A673 (cell line): ENCODE data around the gene CCDC61. TPM values are rescaled to one million over a fixed set of nuclear protein-coding genes. Genes with fewer than 3 reads are reported as not detected.

ENCODE experiments used
- BruUV-seq: library from RNA; stranded (reverse); fragments of 400-500 nt; replicated peaks from 2 replicates; lab custom pipeline; 2021; lab: Mats Ljungman, UMichigan
- CTCF ChIA-PET: fragments of 300-600 bp; sonication (Branson Sonifier 250); formaldehyde crosslinking; loops from one replicate; lab custom pipeline; 2022; ENCODE audit warnings: antibody characterized with exemption; lab: Charles Lee
- POLR2A ChIA-PET: fragments of 300-600 bp; sonication (Branson Sonifier 250); formaldehyde crosslinking; loops from one replicate; lab custom pipeline; 2022; ENCODE audit warnings: antibody characterized with exemption; ENCODE audit not compliant: low non-redundant PET; lab: Charles Lee
- DNase-seq: peaks from one replicate; pipeline ENCODE4 v3.0.0-alpha.2; 2015; ENCODE audit warnings: low spot score
- H3K27ac ChIP-seq: fragments of 200-600 bp; sonication (generic); 2 replicates; pipeline ENCODE4 v1.5.1; 2016; ENCODE audit warnings: mixed run types, low read depth, mild to moderate bottlenecking, mixed read lengths, antibody characterized with exemption, low read length; ENCODE audit not compliant: poor library complexity, severe bottlenecking
- H3K27me3 ChIP-seq: fragments of 200-600 bp; sonication (generic); replicated peaks from 2 replicates; pipeline ENCODE4 v1.6.1; 2017; ENCODE audit warnings: mixed run types, low read depth, mild to moderate bottlenecking, mixed read lengths, antibody characterized with exemption, low read length; ENCODE audit not compliant: insufficient read depth, poor library complexity
- H3K36me3 ChIP-seq: fragments of 200-600 bp; sonication (generic); 2 replicates; pipeline ENCODE4 v1.6.1; 2016; ENCODE audit warnings: mixed run types, mild to moderate bottlenecking, mixed read lengths, antibody characterized with exemption, low read length; ENCODE audit not compliant: insufficient read depth, poor library complexity, severe bottlenecking
- H3K4me1 ChIP-seq: fragments of 200-600 bp; sonication (generic); 2 replicates; pipeline ENCODE4 v1.6.1; 2017; ENCODE audit warnings: mixed run types, mild to moderate bottlenecking, mixed read lengths, antibody characterized with exemption, low read length; ENCODE audit not compliant: insufficient read depth, poor library complexity, severe bottlenecking
- H3K4me3 ChIP-seq: fragments of 200-600 bp; sonication (generic); 2 replicates; pipeline ENCODE4 v1.5.1; 2016; ENCODE audit warnings: low read depth, mixed run types, mild to moderate bottlenecking, mixed read lengths, low read length; ENCODE audit not compliant: poor library complexity, severe bottlenecking
- H3K9me3 ChIP-seq: fragments of 200-600 bp; sonication (generic); 2 replicates; pipeline ENCODE4 v1.6.1; 2016; ENCODE audit warnings: mixed run types, low read depth, mild to moderate bottlenecking, mixed read lengths, antibody characterized with exemption, low read length; ENCODE audit not compliant: poor library complexity, severe bottlenecking
- CTCF ChIP-seq: fragments of 300-800, 200-600 bp; sonication (generic); conservative IDR thresholded peaks from 2 replicates; pipeline ENCODE4 v1.5.1; 2017; ENCODE audit warnings: low read depth, mild to moderate bottlenecking, antibody characterized with exemption, low read length, moderate library complexity, mixed read lengths
- EZH2 ChIP-seq: fragments of 200-600 bp; sonication (generic); IDR thresholded peaks from 2 replicates; pipeline ENCODE4 v1.6.1; 2017; ENCODE audit warnings: borderline replicate concordance, low read depth, mild to moderate bottlenecking, mixed read lengths, antibody characterized with exemption, low read length; ENCODE audit not compliant: poor library complexity, severe bottlenecking
- intact Hi-C: fragments of 100-400 bp; cut with micrococcal nuclease; formaldehyde crosslinking; loops from one replicate; pipeline ENCODE4 v1.10.0; 2022; ENCODE audit not compliant: unreplicated experiment
- total RNA-seq: library from RNA; stranded (reverse); gene quantifications from 2 replicates; pipeline ENCODE4 v1.2.3, GENCODE V29; 2021

CCDC61 gene
- total RNA-seq, 1 experiment from 2014 or later = 16.5 TPM

- POLR2A ChIA-PET = no interaction called here
- Histone ChIP-seq H3K9me3 (no peaks in the 10 kb centered on the region), H3K36me3 (no peaks in the 10 kb centered on the region), H3K4me1 (peaks cover 8% of the 10 kb centered on the region), H3K27me3 (no peaks in the 10 kb centered on the region), H3K4me3 (no peak overlapping the region), H3K27ac (no peak overlapping the region)
- intact Hi-C loops = no loop called here
- no TSS peak for BruUV-seq
- CTCF ChIA-PET = no interaction called here
- no peak for DNase-seq
- TF ChIP-seq CTCF = no peak
- no peak for TF ChIP-seq EZH2
Measured at GRCh38 chr19:46002678-46003275, 7.5 kb downstream of the CCDC61 start.

DNA sequence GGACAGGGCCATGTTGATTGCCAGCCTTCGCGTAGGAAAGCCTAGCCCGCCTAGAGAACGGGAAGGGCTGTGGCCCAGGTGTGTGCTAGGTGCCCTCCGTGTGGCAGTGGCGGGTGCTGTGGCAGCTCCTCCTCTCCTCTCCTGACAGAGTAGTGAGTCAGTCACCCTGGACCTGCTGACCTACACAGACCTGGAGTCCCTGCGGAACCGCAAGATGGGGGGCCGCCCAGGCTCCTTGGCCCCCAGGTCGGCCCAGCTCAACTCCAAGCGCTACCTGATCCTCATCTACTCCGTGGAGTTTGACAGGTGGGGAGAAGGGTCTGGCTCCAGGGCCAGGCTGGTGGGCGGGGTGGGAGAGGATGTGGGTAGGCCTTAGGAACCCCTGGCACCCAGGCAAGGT, 11.1 kb downstream of the CCDC61 start:
- POLR2A ChIA-PET = no interaction called here
- no peak for DNase-seq
- Histone ChIP-seq H3K9me3 (no peaks in the 10 kb centered on the region), H3K27me3 (no peaks in the 10 kb centered on the region), H3K4me3 (no peak overlapping the region), H3K4me1 (no peaks in the 10 kb centered on the region), H3K36me3 (no peaks in the 10 kb centered on the region), H3K27ac (no peak overlapping the region)
- CTCF ChIA-PET = no interaction called here
- BruUV-seq = no TSS peak
- intact Hi-C loops = no loop called here
- no peak for TF ChIP-seq CTCF
- no peak for TF ChIP-seq EZH2

- H3K4me3 ChIP-seq = no peak overlapping the region
- peaks cover 4% of the 10 kb centered on the region for H3K4me1 ChIP-seq
- H3K9me3 ChIP-seq = no peaks in the 10 kb centered on the region
- intact Hi-C loops = no loop called here
- no peak overlapping the region for H3K27ac ChIP-seq
- CTCF ChIA-PET = interaction anchor here (0.6 to 1.0 kb wide), 3 partner anchors 17 to 106 kb away, joined by 3 to 5 read pairs (median 4); no protein-coding TSS in a partner anchor
- TF ChIP-seq EZH2 (no peak), CTCF (peak; percentile 89)
- DNase-seq = peak; percentile 83
- no TSS peak for BruUV-seq
- H3K36me3 ChIP-seq = no peaks in the 10 kb centered on the region
- H3K27me3 ChIP-seq = peaks cover 5% of the 10 kb centered on the region
- POLR2A ChIA-PET = no interaction called here
Measured at GRCh38 chr19:46009530-46010510, 14.6 kb downstream of the CCDC61 start.
